Stimulated activated naive CD4-positive, alpha-beta T cell (primary cell): Measurements from ENCODE around the gene COL24A1.
A peak's percentile ranks its signal among the peaks of the same experiment; 100 is the strongest.
"Not testable (repeated sequence)": the region's sequence is repeated elsewhere in the genome, so short reads cannot be mapped to it uniquely, and the experiment has no call there.

Experiments used
- DNase-seq, 6 experiments: peaks; one replicate each; lab custom pipeline; 2025; lab: John Stamatoyannopoulos, UW

The COL24A1 gene

DNA sequence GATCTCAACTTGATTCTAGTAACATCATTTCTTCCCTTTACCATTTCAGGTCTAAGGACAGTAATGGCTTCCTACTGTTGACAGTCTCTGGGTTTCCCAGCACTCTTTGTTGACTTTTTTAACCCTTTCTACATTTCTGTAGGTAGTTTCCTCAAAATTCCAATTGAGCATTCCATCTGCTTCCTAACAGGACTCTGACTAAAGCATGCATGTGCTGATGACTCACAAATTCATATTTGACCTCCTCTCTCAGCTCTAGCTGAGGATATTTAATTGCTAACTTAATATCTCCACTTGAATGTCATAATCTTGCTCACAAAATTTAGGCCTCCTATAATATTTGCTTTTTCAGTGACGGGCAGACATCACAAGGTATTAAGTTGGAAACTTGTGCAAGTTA, 355.1 kb downstream of the COL24A1 start:
- no peak for DNase-seq

DNA sequence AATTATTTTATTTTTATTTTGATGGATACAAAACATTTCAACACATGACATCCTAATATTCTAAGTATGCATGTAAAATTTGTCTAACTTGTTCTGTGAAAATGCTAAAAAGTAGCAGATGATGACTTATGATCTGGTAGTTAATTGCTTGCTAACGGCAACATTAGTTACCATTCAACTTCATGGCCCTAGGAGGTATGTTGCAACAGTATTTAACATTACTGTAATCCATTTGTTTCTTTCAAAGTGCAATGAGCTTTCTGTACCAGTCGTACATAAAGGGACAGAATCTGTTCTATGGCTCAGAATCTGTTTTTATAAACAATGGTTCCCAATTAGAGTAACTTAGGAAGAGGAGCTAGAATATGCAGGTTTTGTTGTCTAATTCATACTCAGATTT, 356.8 kb downstream of the COL24A1 start:
- no peak for DNase-seq

DNA sequence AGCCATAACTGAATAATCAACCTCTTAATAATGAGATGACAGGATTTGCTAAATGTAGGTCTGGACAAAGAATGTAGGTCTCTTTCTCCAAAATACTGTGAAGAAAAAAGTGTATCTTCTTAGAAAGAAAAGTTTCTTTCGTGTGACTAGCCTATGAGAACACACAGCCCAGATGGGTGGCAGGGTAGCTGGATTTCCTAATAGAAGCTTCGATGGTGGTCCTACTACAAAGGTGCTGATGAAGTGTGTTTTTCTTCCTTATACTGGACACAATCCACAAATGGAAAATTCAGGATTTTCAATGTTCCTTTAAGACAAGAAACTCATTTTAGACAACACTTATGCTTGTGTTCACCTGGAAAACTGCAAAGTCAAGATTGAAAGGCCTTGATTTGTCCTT, 358.2 kb downstream of the COL24A1 start:
- DNase-seq, result no peak

DNA sequence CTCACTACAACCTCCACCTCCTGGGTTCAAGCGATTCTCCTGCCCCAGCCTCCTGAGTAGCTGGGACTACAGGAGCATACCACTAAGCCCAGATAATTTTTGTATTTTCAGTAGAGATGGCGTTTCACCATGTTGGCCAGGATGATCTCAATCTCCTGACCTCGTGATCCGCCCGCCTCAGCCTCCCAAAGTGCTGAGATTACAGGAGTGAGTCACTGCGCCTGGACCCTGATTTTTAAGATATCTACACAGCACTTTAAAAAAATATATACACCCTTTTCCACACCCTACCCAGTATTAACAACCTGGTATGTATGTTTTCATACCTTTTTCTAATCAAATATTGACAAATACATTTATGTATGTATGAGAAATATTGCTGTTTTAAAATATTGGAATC, 379.6 kb downstream of the COL24A1 start:
- DNase-seq, result not testable (repeated sequence)

DNA sequence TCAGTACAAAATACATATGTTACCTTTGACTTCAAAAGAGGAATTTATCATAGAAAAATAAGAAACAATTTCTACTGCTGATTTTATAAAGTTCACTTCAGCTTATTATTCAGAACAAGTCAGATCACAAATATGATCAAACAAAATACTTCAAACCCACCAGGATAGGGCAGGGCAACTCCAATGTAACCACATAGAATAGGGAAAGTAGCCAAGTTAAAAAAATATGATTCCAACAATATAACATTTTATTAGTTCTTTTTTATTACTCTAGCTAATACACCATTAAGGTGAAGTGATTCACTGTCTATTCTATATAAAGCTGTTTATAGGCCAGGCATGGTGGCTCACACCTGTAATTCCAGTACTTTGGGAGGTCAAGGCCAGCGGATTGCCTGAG, 393.8 kb downstream of the COL24A1 start:
- no peak for DNase-seq

DNA sequence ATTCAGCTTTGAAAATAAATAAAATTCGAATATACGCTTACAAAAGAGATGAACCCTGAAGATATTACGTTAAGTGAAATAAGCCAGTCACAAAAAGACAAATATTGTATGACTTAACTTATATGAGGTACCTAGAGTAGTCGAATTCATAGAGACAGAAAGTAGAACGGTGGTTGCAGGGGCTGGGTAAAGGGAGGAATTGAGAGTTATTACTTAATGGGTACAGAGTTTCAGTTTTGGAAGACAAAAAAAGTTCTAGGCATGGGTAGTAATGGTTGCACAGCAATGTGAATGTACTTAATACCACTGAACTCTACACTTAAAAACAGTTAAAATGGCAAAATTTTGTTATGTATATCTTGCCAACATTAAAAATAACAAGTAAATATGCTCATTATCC, 399.7 kb downstream of the COL24A1 start:
- DNase-seq, result no peak

DNA sequence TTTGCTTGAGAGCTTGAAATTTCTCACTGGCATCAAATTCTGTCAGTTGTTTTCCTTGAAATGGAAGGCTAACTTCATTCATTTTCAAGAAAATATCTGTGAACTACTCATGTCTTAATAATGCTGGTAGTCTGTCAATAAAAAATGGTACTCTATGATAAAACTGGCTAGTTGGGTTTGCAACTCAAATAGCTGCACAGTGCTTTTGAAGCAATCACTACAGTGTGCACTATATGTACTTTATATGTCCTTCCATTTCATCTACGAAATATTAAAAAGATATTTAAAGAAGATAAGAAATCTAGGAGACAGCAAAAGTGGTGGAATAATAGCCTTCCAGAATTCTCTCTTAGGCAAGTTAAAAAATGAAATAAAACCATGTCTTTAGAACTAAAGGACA, 408.5 kb downstream of the COL24A1 start:
- no peak for DNase-seq

DNA sequence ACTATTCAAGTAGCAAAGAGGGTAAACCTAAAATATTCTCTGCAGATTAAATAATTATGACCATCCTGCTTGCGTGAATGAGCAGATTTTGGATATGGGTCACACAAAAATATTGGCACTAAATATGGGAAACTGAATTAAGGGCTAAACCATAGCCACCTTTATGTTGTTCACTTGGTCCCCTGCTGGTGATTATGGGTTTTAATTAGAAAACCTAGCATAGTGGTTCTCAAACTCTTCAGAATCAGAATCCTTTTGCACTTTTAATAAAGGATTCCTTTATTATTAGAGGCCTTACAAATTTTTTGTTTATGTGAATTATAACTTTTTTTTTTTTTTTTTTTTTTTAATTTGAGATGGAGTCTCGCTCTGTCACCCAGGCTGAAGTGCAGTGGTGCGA, 409.8 kb downstream of the COL24A1 start:
- DNase-seq, result no peak

DNA sequence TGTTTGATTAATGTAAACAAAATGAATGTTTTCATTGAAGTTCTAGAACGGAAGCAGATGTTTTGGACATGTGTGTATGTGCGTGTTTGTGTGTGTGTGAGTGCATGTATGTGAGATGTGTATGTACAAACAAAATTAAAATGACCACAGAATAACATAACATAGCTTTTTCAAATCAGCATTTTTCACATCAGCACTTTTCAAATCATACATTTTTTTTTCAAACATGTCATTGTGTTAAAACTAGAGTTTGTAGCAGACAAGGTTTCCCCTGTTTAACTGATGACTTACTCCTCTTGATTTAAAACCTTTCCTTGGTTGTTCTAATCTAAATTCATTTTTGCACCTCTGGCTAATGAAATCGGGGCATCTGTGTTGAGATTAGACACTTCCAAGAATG, 412.8 kb downstream of the COL24A1 start:
- DNase-seq, result no peak

DNA sequence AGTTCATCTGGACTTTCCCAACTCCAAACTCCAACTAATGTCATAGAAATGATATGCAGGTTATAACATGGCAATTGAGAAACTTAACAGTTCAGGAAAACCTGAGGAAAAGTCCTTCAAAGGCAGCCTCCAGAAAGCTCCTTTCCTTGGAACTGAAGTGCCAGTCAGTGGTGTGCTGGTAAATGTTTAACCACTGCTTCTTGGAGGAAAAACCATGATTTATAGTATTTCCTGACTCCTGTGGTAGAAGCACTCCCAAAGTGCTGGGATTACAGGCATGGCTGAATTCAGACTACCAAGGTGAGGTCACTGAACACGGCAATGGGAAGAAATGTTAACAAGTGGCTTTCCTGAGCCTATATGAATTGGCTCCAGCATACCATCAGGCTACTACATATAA, 421.6 kb downstream of the COL24A1 start:
- no peak for DNase-seq

DNA sequence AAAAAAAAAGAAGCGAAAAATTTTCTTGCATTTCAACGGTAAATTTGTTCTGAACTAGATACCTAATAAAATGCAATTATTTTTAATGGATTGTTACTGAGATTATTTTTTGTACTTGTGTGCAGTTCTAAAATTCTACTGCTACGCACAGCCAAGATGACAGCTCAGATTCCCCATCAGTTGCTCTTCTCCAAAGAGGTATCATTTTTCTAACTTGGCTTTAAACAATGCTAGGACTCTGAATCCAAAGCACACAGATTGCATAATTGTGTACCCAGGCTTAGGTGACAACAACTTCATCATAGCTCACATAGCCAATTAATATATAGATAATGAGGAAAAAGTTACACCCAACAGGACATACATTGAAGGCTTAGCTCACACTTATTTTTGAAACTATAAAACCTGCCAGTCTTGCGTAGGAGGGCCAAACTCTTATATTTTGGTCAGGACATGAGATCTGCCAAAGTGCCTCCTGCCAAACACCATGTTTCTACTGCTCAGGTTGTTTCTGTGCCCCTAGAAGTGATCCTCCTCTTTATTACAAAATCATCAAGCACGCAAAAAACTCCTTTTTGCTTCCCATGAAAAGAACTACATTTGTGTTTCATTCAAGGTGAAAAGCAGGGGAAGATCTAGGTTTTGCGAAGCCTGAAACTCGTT, 437.8 kb downstream of the COL24A1 start:
- no peak for DNase-seq

DNA sequence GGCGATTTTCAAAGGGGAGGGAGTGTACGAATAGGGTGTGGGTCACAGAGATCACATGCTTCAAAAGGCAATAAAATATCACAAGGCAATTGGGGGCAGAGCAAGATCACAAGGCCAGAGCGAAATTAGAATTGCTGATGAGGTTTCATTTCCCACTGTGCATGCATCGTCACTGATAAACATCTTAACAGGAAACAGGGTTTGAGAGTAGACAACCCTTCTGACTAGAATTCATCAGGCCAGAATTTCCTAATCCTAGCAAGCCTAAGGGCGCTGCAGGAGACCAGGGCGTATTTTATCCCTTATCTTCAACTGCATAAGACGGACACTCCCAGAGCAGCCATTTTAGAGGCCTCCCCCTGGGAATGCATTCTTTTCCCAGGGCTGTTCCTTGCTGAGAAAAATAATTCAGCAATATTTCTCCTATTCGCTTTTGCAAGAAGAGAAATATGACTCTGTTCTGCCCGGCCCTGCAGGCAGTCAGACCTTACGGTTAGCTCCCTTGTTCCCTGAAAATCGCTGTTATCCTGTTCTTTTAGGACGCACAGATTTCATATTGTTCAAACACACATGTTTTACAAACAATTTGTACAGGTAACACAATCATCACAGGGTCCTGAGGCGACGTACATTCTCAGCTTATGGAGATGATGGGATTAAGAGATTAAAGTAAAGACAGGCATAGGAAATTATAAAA, 442.0 kb downstream of the COL24A1 start:
- not testable (repeated sequence) for DNase-seq

DNA sequence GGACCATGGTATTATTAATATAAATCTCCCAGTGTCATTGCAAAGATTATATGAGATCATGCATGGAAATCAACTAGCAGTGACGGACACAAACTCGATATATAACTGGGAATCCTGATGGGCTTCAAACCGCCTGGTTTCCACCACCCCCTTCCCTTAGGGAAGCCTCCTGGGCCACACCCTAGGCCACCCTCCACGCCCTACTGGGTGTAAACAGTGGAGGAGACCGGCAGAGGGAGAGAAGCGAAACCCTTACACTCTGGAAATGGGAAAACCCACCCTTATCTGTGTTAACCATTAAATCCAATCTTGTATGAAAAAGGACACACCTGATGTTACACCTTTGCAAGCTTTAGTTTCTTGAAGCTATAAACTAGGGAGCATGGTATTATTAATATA, 447.7 kb downstream of the COL24A1 start:
- no peak for DNase-seq

DNA sequence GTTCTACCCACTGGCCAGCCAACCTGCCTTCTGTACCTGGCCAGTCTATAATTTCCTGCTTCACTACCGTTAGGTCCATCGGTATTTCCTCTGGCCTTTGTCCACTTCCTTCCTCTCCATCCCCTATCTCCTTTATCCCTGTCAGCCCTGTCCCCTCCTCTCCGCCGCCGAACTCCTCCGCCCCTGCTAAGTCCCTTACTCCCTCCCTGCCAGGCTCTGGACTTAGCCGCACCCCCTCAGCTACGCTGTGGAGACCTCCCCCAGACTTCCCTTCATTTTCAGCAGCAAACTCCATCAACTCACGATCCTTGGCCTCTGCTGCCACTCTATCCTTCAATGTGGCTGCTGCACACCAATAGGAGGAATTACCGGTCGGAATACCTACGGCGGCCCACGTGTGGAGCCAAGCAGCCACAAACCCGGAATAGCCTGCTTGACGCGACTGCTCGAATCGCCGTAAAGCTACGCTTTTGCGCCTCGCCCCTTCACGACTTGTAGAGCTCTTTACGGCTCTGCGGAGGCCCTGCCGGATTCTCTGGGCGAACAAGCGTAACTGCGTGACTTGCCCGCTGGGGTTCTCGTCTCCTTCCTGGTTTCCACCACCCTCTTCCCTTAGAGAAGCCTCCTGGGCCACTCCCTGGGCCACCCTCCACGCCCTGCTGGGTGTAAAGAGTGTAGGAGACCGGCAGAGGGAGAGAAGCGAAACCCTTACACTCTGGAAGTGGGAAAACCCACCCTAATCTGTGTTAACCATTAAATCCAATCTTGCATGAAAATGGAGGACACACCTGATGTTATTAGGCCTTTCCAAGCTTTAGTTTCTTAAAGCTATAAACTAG, 448.4 kb downstream of the COL24A1 start, which contains the start of gene ZNHIT6:
Gene ZNHIT6 (minus strand): TSS at position 444 of the 839 bp plus-strand sequence. CDS start 149 bp downstream, at position 295.
- DNase-seq, result peak; percentile 76 to 88 (median 85)

DNA sequence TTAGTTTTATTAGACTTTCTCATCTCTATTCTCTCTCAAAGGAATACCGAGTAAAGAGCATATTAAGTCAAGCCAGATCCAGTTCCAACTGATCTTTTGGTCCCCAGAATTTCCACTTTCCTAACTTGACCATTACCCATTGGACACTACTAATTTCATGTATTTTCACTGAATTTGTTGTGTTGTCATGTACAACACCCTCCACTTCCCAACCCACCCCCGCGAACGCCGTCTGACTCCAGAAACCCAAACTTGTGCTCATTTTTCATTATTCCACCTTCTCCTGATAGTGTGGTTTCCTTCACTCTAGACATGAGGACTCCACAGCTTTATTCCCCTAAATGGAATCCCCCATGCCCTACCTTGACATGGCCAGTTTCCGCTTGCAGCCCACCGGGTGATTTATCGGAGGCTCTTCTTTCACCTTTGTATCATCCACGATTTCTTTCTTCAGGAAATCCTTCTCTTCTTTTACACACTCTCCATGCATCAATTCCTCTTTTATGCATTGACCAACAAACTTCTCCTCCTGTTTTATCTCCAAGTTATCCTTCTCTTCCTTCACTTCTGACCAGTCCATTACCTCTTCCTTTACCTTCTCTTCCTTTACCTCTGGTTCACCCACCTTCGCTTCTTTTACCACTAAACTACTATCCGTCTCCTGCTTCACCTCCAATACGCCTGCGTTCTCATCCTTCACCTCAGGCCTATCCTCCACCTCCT, 449.1 kb downstream of the COL24A1 start:
- DNase-seq, result no peak

DNA sequence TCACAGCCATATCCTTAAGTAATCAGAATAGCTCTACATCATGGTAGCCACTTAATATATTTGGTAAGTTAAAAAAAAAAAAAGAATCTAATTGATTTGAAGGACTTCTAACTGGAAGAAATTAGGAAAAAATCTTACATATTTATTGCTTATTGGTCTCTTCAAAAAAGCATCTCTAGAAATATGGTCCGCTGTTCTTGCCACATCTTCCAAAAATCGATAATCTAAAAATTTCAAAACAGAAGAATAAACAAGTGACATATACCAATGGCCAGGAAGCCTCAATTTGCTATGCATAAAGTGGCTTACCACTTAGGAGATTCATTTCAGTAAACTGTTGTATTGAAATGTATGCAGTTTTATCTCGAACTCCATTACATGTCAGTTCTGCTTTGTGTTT, 450.6 kb downstream of the COL24A1 start:
- DNase-seq, result no peak

DNA sequence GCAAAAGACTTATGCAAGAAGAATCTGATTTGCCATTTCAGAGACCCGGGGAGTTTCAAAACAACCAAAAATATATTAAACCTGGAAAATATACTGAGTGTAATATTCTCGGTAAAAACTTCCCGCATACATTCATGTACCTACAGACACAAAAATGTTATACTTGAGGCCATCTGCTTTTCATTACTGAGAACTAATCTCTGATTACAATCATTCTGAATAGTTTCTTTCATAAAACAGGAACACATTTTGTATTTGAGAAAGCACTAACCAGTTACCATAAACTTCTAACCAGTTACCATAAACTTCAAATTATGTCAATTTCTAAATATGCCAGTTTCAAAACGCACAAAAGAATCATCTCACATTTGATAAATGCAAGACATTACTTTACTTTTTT, 456.1 kb downstream of the COL24A1 start:
- no peak for DNase-seq

DNA sequence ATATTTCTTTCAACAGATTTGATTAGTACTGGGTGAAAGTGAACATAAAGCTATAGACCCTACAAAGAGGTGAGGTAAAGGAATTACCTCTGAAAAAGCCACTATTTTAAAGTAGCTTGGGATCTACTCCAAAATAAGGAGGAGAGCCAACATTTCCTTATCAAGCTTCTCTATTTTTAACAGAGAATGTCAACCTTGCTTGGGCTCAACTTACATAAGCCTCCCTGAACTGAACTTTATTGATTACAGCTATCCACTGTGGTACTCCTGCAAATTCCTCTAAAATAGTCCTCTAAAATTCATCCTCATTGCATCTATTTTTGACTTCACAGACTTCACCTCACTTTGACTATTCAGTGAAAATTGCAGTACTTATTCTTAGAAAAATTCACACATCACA, 458.7 kb downstream of the COL24A1 start:
- no peak for DNase-seq

DNA sequence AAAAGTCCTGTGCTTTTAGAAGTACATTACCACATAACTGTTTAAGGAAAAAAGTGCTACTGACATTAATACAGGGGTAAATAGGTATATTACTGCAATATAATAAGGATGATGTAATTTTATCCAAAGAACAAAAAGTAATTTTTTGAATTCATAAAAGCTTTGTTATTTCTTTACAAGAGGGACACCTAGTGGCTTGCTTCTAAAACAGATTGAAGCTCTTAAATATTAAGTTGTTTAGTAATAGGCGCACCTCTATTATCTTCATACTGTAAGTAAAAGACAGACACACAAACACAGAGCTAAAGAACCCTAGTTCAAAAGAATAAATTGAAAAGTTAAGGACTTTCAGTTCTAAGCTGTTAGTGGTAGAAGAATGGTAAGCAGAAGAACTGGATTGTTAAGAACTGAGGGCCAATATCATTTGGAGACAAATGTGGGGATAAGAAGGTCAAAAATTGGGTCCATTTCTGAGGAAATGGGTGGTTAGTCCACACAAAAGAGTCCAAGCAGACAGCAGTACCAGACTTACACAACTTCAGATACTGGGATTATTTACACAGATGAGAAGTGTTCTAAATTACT, 463.8 kb downstream of the COL24A1 start:
- no peak for DNase-seq

DNA sequence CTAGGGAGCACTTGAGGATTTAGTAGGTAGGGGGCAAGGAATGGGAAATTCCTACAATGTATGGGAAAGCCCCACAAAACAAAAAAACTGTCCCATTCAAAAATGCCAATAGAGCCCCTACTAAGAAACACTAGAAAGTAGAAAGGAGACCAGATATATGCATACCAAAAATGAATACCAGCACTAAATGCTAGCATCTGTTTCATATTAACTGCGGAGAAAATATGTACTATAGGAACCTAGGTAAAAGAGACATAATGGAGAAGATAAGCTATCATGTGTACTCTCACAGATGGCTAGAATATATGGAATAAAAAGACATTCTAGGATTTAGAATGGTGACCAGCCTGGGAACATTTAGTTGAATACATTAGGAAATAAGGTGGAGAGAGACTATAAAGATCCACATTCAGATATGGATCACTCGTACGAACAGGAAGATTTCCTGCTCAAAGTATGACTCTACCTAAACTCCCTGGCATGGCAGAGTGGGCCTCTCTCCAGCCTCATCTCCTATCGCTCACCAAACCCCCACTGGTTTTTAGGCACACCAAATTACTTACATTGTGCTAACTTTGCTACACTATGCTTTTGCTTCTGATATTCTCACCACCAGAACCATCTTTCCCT, 466.7 kb downstream of the COL24A1 start:
- DNase-seq, result no peak

DNA sequence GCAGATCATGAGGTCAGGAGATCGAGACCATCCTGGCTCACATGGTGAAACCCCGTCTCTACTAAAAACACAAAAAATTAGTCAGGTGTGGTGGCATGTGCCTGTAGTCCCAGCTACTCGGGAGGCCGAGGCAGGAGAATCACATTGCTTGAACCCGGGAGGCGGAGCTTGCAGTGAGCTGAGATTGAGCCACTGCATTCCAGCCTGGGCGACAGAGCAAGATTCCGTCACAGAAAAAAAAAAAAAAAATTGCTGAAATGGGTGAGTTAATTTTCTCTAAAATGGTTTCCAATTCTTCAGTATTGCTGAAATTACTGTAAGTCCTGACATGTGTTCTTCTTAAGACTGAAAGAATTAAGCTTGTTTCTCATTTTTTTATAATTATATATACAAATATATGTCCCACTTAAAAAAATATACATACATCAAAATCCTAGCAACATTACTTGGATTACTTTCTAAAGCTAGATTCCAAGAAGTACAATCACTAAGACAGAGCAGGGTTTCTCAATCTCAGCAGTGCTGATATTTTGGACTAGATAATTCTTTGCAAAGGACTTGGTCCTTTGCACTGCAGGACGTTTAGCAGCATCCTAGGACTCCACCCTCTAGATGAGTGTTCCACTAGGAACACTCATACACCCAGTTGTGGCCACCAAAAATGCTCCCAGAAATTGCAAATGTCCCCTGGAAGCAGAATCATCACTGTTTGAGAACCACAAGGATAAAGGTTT, 473.1 kb downstream of the COL24A1 start:
- DNase-seq, result no peak
